ENCODE results near the gene NDRG4.

DNA sequence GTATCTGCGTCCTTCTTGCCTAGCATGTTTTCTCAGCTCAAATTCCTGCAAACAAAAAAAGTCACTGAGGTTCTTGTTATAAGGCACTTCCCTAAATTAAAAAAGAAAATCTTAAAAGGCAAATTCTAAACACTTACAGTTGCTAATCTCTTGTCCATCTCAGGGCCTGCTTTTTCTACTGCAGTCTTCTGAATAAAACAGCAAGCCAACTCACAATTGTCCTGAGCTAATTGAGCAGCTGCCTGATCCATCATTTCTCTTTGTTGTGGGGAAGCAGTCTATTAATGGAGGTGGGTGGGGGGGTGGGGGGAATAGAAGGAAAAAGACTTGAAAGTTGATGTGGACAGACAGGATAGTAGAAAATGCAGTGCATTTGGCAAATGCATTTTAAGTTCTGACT is 42.3 kb downstream of the NDRG4 start:
- TF ChIP-seq, protein P1, sequence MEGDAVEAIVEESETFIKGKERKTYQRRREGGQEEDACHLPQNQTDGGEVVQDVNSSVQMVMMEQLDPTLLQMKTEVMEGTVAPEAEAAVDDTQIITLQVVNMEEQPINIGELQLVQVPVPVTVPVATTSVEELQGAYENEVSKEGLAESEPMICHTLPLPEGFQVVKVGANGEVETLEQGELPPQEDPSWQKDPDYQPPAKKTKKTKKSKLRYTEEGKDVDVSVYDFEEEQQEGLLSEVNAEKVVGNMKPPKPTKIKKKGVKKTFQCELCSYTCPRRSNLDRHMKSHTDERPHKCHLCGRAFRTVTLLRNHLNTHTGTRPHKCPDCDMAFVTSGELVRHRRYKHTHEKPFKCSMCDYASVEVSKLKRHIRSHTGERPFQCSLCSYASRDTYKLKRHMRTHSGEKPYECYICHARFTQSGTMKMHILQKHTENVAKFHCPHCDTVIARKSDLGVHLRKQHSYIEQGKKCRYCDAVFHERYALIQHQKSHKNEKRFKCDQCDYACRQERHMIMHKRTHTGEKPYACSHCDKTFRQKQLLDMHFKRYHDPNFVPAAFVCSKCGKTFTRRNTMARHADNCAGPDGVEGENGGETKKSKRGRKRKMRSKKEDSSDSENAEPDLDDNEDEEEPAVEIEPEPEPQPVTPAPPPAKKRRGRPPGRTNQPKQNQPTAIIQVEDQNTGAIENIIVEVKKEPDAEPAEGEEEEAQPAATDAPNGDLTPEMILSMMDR (IDR thresholded peaks at IDR 0.05; ENCODE audit: extremely low read depth in 1 of 2, insufficient read depth in 1 of 2, low read depth in 1 of 2, low read length in 2 of 2): no peak
- TF ChIP-seq POLR2A (IDR thresholded peaks at IDR 0.05; ENCODE audit: low read depth, low read length) (no peak), EZH2 (IDR thresholded peaks at IDR 0.05; ENCODE audit: borderline replicate concordance, low read depth, low read length, severe bottlenecking) (no peak), POLR2AphosphoS5 (IDR thresholded peaks at IDR 0.05; ENCODE audit: insufficient read depth, low read depth, low read length) (no peak), GATA2 (IDR thresholded peaks at IDR 0.05; ENCODE audit: insufficient read depth, insufficient read length, low read depth, low read length) (no peak)
- TF ChIP-seq, protein P2, sequence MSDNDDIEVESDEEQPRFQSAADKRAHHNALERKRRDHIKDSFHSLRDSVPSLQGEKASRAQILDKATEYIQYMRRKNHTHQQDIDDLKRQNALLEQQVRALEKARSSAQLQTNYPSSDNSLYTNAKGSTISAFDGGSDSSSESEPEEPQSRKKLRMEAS (IDR thresholded peaks at IDR 0.05; ENCODE audit: insufficient read depth, insufficient read length): no peak

Data from endothelial cell of umbilical vein (primary cell).